ENCODE data around the gene CHRNA9.

Gene CHRNA9

DNA sequence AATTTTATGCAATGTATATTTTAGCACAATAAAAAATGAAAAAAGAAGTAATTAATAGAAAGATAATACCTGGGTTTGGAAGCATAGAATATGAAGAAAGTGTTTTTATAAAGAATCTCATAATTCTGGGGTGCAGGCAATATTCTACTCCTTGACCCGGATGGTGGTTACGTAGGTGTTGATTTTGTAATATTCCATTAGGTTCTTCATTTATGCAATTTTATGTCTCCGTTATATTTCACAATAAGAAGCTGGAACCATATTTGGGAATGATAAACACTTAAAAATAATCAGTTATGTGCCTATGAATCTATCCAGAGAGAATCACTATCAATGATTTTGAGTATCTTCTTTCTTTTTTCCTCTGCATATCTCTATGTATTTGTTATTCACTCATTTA lies 38.5 kb downstream of the CHRNA9 start:
- H3K4ac ChIP-seq (ENCODE audit: low read depth in 1 of 2, low read length in 2 of 2), result no peak overlapping the region
- no peak overlapping the region for H2BK15ac ChIP-seq (ENCODE audit: low read depth, poor library complexity, severe bottlenecking)
- no peaks in the 10 kb centered on the region for H3K9me3 ChIP-seq (ENCODE audit: control insufficient read depth, low read length)
- no peak overlapping the region for H3K4me2 ChIP-seq (ENCODE audit: low read length, poor library complexity, severe bottlenecking)
- H4K91ac ChIP-seq (ENCODE audit: low read length), result no peak overlapping the region
- no peak overlapping the region for H2AK5ac ChIP-seq (ENCODE audit: low read length, severe bottlenecking)
- H3K27me3 ChIP-seq (ENCODE audit: control insufficient read depth in 1 of 2, insufficient read depth in 1 of 2, low read length in 2 of 2), result no peaks in the 10 kb centered on the region
- no peak for DNase-seq
- H4K8ac ChIP-seq (ENCODE audit: low read length), result no peak overlapping the region
- H3K9ac ChIP-seq (ENCODE audit: low read length), result no peak overlapping the region
- H2AFZ ChIP-seq (ENCODE audit: low read depth, low read length), result no peak overlapping the region
- no peak overlapping the region for H3K18ac ChIP-seq (ENCODE audit: low read depth in 1 of 2, low read length in 2 of 2)
- H3K27ac ChIP-seq (ENCODE audit: low read length, poor library complexity, severe bottlenecking), result no peak overlapping the region
- H3K79me1 ChIP-seq (replicated peaks; ENCODE audit: low read length, poor library complexity, severe bottlenecking), result no peaks in the 10 kb centered on the region
- no peak overlapping the region for H3K23ac ChIP-seq (ENCODE audit: low read length in 2 of 2)
- no peak overlapping the region for H2BK120ac ChIP-seq (ENCODE audit: low read depth, low read length)
- WGBS, result 100% methylated on average over 2 of the region's 3 CpGs
- no peak overlapping the region for H3K14ac ChIP-seq (ENCODE audit: low read length in 2 of 2)
- no peak overlapping the region for H2BK5ac ChIP-seq (ENCODE audit: low read depth, low read length, poor library complexity, severe bottlenecking)
- no peak overlapping the region for H3K4me3 ChIP-seq (ENCODE audit: insufficient read depth in 1 of 2, low read depth in 1 of 2, low read length in 2 of 2)
- H3K36me3 ChIP-seq (ENCODE audit: control insufficient read depth in 1 of 2, insufficient read depth in 2 of 2, low read depth in 1 of 2, low read length in 2 of 2), result no peaks in the 10 kb centered on the region
- no peaks in the 10 kb centered on the region for H3K4me1 ChIP-seq (ENCODE audit: control insufficient read depth, insufficient read depth, low read depth, low read length)
- H2BK12ac ChIP-seq (ENCODE audit: low read length in 2 of 2), result no peak overlapping the region

DNA sequence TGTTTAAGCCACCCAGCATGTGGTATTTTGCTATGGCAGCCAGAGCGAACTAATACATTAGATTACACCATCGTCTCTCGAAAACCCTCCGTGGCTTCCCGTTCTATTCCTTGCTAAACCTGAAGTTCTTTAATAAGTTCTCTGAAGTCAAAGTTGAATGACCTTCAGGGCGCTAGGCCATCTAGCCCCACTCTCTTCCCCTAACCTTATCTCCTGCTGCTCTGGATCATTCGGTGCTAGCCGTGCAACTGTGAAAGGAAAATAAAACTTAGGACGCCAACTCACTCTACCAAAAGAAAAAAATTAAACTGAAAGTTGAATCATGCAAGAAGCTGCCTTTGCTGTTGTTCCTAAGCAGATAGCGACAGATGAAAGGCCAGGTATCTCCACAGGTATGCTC lies 40.0 kb downstream of the CHRNA9 start:
- Histone ChIP-seq H4K91ac (ENCODE audit: low read length) (no peak overlapping the region), H2BK5ac (ENCODE audit: low read depth, low read length, poor library complexity, severe bottlenecking) (no peak overlapping the region), H3K4me3 (ENCODE audit: insufficient read depth in 1 of 2, low read depth in 1 of 2, low read length in 2 of 2) (no peak overlapping the region), H3K4me1 (ENCODE audit: control insufficient read depth, insufficient read depth, low read depth, low read length) (no peaks in the 10 kb centered on the region), H3K27ac (ENCODE audit: low read length, poor library complexity, severe bottlenecking) (no peak overlapping the region), H3K4ac (ENCODE audit: low read depth in 1 of 2, low read length in 2 of 2) (no peak overlapping the region), H2BK15ac (ENCODE audit: low read depth, poor library complexity, severe bottlenecking) (no peak overlapping the region), H3K9ac (ENCODE audit: low read length) (no peak overlapping the region), H3K79me1 (replicated peaks; ENCODE audit: low read length, poor library complexity, severe bottlenecking) (no peaks in the 10 kb centered on the region), H2BK12ac (ENCODE audit: low read length in 2 of 2) (no peak overlapping the region), H3K27me3 (ENCODE audit: control insufficient read depth in 1 of 2, insufficient read depth in 1 of 2, low read length in 2 of 2) (no peaks in the 10 kb centered on the region), H3K23ac (ENCODE audit: low read length in 2 of 2) (no peak overlapping the region), H2BK120ac (ENCODE audit: low read depth, low read length) (no peak overlapping the region), H3K14ac (ENCODE audit: low read length in 2 of 2) (no peak overlapping the region), H3K18ac (ENCODE audit: low read depth in 1 of 2, low read length in 2 of 2) (no peak overlapping the region), H2AK5ac (ENCODE audit: low read length, severe bottlenecking) (no peak overlapping the region), H2AFZ (ENCODE audit: low read depth, low read length) (no peak overlapping the region), H4K8ac (ENCODE audit: low read length) (no peak overlapping the region), H3K36me3 (ENCODE audit: control insufficient read depth in 1 of 2, insufficient read depth in 2 of 2, low read depth in 1 of 2, low read length in 2 of 2) (no peaks in the 10 kb centered on the region), H3K4me2 (ENCODE audit: low read length, poor library complexity, severe bottlenecking) (no peak overlapping the region), H3K9me3 (ENCODE audit: control insufficient read depth, low read length) (no peaks in the 10 kb centered on the region)
- no peak for DNase-seq
- 96% methylated on average over 10 of the region's 10 CpGs for WGBS

DNA sequence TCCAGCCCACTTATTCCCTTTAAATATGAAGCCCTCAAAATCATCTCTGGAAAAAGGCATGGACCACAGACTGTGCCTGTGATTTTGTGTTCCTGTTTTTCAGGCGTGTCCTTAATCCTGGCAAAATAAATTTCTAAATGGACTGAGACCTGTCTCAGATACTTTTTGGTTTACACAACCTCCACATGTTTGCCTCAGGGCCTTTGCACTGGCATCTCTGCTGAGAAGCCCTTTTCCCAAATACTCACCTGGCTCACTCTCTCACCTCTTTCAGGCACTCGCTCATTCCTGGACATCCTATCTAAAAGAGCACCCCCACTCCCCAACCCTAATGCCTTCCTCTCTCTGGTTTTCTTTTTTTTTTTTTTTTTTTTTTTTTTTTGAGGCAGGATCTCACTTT lies 40.5 kb downstream of the CHRNA9 start:
- Histone ChIP-seq H2BK12ac (ENCODE audit: low read length in 2 of 2) (no peak overlapping the region), H3K36me3 (ENCODE audit: control insufficient read depth in 1 of 2, insufficient read depth in 2 of 2, low read depth in 1 of 2, low read length in 2 of 2) (no peaks in the 10 kb centered on the region), H3K23ac (ENCODE audit: low read length in 2 of 2) (no peak overlapping the region), H3K4me1 (ENCODE audit: control insufficient read depth, insufficient read depth, low read depth, low read length) (no peaks in the 10 kb centered on the region), H2AFZ (ENCODE audit: low read depth, low read length) (no peak overlapping the region), H2BK15ac (ENCODE audit: low read depth, poor library complexity, severe bottlenecking) (no peak overlapping the region), H3K4me2 (ENCODE audit: low read length, poor library complexity, severe bottlenecking) (no peak overlapping the region), H3K27ac (ENCODE audit: low read length, poor library complexity, severe bottlenecking) (no peak overlapping the region), H3K9ac (ENCODE audit: low read length) (no peak overlapping the region), H2BK5ac (ENCODE audit: low read depth, low read length, poor library complexity, severe bottlenecking) (no peak overlapping the region), H4K91ac (ENCODE audit: low read length) (no peak overlapping the region), H3K4ac (ENCODE audit: low read depth in 1 of 2, low read length in 2 of 2) (no peak overlapping the region), H3K9me3 (ENCODE audit: control insufficient read depth, low read length) (no peaks in the 10 kb centered on the region), H3K4me3 (ENCODE audit: insufficient read depth in 1 of 2, low read depth in 1 of 2, low read length in 2 of 2) (no peak overlapping the region), H3K18ac (ENCODE audit: low read depth in 1 of 2, low read length in 2 of 2) (no peak overlapping the region), H3K79me1 (replicated peaks; ENCODE audit: low read length, poor library complexity, severe bottlenecking) (no peaks in the 10 kb centered on the region), H3K14ac (ENCODE audit: low read length in 2 of 2) (no peak overlapping the region), H2BK120ac (ENCODE audit: low read depth, low read length) (no peak overlapping the region), H2AK5ac (ENCODE audit: low read length, severe bottlenecking) (no peak overlapping the region), H3K27me3 (ENCODE audit: control insufficient read depth in 1 of 2, insufficient read depth in 1 of 2, low read length in 2 of 2) (no peaks in the 10 kb centered on the region), H4K8ac (ENCODE audit: low read length) (no peak overlapping the region)
- DNase-seq, result no peak
- 85% methylated on average over 2 of the region's 2 CpGs for whole genome bisulfite sequencing

DNA sequence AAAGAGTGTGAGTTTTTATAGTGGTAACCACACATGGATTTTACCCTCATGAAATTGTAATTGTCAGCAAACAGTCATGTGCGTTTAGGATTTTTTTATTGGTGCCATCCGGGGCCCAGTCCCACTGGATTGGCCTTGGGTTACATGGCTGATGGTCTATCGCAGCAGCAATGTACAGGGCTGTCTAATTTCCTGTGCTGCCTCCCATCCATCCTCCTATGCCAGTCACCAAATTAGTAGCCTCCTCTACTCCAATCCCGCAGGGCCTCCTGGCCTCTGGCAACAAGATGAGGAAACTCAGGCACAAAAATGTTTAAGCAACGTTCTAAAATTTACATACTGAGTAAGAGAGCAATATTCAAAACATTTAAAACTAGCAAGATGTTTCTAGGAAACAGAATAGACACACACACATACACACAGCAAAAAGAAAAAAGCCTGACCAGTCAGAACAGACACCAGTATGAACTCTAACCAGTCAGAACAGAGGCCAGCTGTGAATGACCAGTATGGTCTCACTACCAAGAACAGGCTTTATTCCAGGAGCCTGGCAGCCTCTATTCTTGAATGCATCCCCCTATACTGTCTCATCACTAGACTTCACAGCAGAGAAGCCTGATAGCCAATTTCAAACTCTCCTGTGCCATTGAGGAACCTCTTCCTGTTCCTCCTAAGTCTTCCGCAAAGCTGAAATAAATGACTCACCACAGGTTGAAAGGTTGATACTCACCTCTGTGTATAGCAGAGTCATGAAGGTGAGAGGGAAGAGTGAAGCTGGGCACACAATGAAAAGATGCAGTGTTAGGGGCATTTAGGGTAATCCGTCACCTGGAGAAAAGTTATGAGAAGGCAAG lies 42.6 kb downstream of the CHRNA9 start:
- WGBS, result 88% methylated on average over 6 of the region's 7 CpGs
- no peaks in the 10 kb centered on the region for H3K79me1 ChIP-seq (replicated peaks; ENCODE audit: low read length, poor library complexity, severe bottlenecking)
- no peak overlapping the region for H2BK5ac ChIP-seq (ENCODE audit: low read depth, low read length, poor library complexity, severe bottlenecking)
- no peak overlapping the region for H3K18ac ChIP-seq (ENCODE audit: low read depth in 1 of 2, low read length in 2 of 2)
- no peak overlapping the region for H3K4me3 ChIP-seq (ENCODE audit: insufficient read depth in 1 of 2, low read depth in 1 of 2, low read length in 2 of 2)
- no peak overlapping the region for H3K4me2 ChIP-seq (ENCODE audit: low read length, poor library complexity, severe bottlenecking)
- H2AFZ ChIP-seq (ENCODE audit: low read depth, low read length), result no peak overlapping the region
- H3K36me3 ChIP-seq (ENCODE audit: control insufficient read depth in 1 of 2, insufficient read depth in 2 of 2, low read depth in 1 of 2, low read length in 2 of 2), result no peaks in the 10 kb centered on the region
- H2BK15ac ChIP-seq (ENCODE audit: low read depth, poor library complexity, severe bottlenecking), result no peak overlapping the region
- no peak overlapping the region for H3K23ac ChIP-seq (ENCODE audit: low read length in 2 of 2)
- no peaks in the 10 kb centered on the region for H3K9me3 ChIP-seq (ENCODE audit: control insufficient read depth, low read length)
- no peak overlapping the region for H3K9ac ChIP-seq (ENCODE audit: low read length)
- DNase-seq, result peak; percentile 83
- no peak overlapping the region for H3K27ac ChIP-seq (ENCODE audit: low read length, poor library complexity, severe bottlenecking)
- no peak overlapping the region for H2BK120ac ChIP-seq (ENCODE audit: low read depth, low read length)
- no peak overlapping the region for H4K91ac ChIP-seq (ENCODE audit: low read length)
- no peak overlapping the region for H4K8ac ChIP-seq (ENCODE audit: low read length)
- no peak overlapping the region for H2BK12ac ChIP-seq (ENCODE audit: low read length in 2 of 2)
- H2AK5ac ChIP-seq (ENCODE audit: low read length, severe bottlenecking), result no peak overlapping the region
- H3K27me3 ChIP-seq (ENCODE audit: control insufficient read depth in 1 of 2, insufficient read depth in 1 of 2, low read length in 2 of 2), result no peaks in the 10 kb centered on the region
- no peak overlapping the region for H3K14ac ChIP-seq (ENCODE audit: low read length in 2 of 2)
- H3K4ac ChIP-seq (ENCODE audit: low read depth in 1 of 2, low read length in 2 of 2), result no peak overlapping the region
- no peaks in the 10 kb centered on the region for H3K4me1 ChIP-seq (ENCODE audit: control insufficient read depth, insufficient read depth, low read depth, low read length)

Measured in mesenchymal stem cell (in vitro differentiated cells and primary cell).